Common myeloid progenitor, CD34-positive (primary cell): Measurements from ENCODE around the gene HINFP.

Source experiments
- CTCF ChIA-PET: fragments of 350-600 bp; sonication (Branson Sonifier 250); formaldehyde crosslinking; loops from one replicate; lab custom pipeline; 2021; ENCODE audit warnings: antibody characterized with exemption; lab: Charles Lee
- POLR2A ChIA-PET: fragments of 350-600 bp; sonication (Branson Sonifier 250); formaldehyde crosslinking; loops from one replicate; lab custom pipeline; 2021; ENCODE audit warnings: antibody characterized with exemption; lab: Charles Lee
- DNase-seq, 3 donors: peaks; one replicate each; pipeline versions ENCODE4 v3.0.0 to v3.0.0-alpha.2; 2013
- H3K27ac ChIP-seq, 2 experiments: 1 replicate in 1 of 2; 2 replicates in 1 of 2; pipeline ENCODE4 v1.7.0; 2013; ENCODE audit warnings: inconsistent platforms in 2 of 2, low read length in 2 of 2, mild to moderate bottlenecking in 2 of 2, low read depth in 1 of 2, moderate library complexity in 1 of 2; ENCODE audit not compliant: severe bottlenecking in 2 of 2, insufficient read depth in 1 of 2, poor library complexity in 1 of 2
- H3K27me3 ChIP-seq, 5 experiments: replicated peaks in 2 of 5; 1 replicate in 3 of 5; 2 replicates in 2 of 5; pipeline versions ENCODE4 v1.6.1 to v1.7.0; 2013; ENCODE audit warnings: low read length in 4 of 5, mild to moderate bottlenecking in 2 of 5, moderate library complexity in 2 of 5, inconsistent platforms in 1 of 5; ENCODE audit not compliant: insufficient read depth in 5 of 5, control insufficient read depth in 4 of 5
- H3K36me3 ChIP-seq, 4 experiments: 1 replicate in 2 of 4; 2 replicates in 2 of 4; pipeline versions ENCODE4 v1.6.1 to v1.7.0; 2013; ENCODE audit warnings: low read length in 3 of 4, control low read depth in 1 of 4, mild to moderate bottlenecking in 1 of 4; ENCODE audit not compliant: control insufficient read depth in 4 of 4, insufficient read depth in 4 of 4
- H3K4me1 ChIP-seq, 4 experiments: 1 replicate in 3 of 4; 2 replicates in 1 of 4; pipeline versions ENCODE4 v1.6.1 to v1.7.1; 2013; ENCODE audit warnings: low read length in 3 of 4, mild to moderate bottlenecking in 3 of 4, control low read depth in 1 of 4, inconsistent platforms in 1 of 4, moderate library complexity in 1 of 4; ENCODE audit not compliant: control insufficient read depth in 4 of 4, insufficient read depth in 4 of 4; ENCODE audit errors: control extremely low read depth in 1 of 4
- H3K4me3 ChIP-seq, 7 experiments: 1 replicate in 4 of 7; 2 replicates in 3 of 7; pipeline versions ENCODE4 v1.5.1 to v1.7.0; 2013; ENCODE audit warnings: mild to moderate bottlenecking in 7 of 7, low read length in 6 of 7, moderate library complexity in 6 of 7, inconsistent platforms in 2 of 7, low read depth in 2 of 7, control low read depth in 1 of 7; ENCODE audit not compliant: insufficient read depth in 4 of 7, control insufficient read depth in 1 of 7; ENCODE audit errors: extremely low read depth in 1 of 7
- H3K9me3 ChIP-seq, 5 experiments: 1 replicate in 4 of 5; 2 replicates in 1 of 5; pipeline versions ENCODE4 v1.6.1 to v1.7.1; 2013; ENCODE audit warnings: low read length in 4 of 5, mild to moderate bottlenecking in 2 of 5, inconsistent platforms in 1 of 5, low read depth in 1 of 5, moderate library complexity in 1 of 5; ENCODE audit not compliant: control insufficient read depth in 4 of 5, insufficient read depth in 2 of 5; ENCODE audit errors: control extremely low read depth in 1 of 5
- WGBS: methylation state at CpG from one replicate; pipeline ENCODE4 v1.1.5; 2013; ENCODE audit not compliant: insufficient coverage; 5-methylcytosine and 5-hydroxymethylcytosine counted together

HINFP gene

DNA sequence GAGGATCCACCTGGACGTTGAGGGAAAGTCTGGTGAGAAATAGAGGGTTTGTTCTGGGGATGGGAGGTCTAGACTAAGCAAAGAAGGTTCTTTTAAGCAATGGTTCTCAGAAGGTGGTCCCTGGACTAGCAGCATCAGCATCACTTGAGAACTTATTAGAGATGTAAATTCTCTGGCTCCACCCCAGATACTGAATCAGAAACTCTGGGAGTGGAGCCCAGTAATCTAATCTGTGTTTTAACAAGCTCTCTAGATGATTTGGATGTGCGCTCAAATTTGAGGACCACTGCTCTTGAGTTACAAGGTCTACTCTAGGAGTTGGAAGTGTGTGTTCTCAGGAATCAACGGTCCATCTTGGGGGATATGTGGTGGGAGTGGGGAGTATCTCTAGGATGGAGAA, 24.2 kb downstream of the HINFP start:
- no peak for DNase-seq
- Histone ChIP-seq H3K36me3 (no peaks in the 10 kb centered on the region), H3K27ac (no peak overlapping the region), H3K27me3 (peaks cover 0 to 44% (median 24%) of the 10 kb centered on the region in 5 experiments), H3K4me1 (peaks cover 0 to 18% (median 17%) of the 10 kb centered on the region in 4 experiments), H3K4me3 (no peak overlapping the region), H3K9me3 (no peaks in the 10 kb centered on the region)
- ChIA-PET POLR2A (interaction anchor here (0.7 to 1.3 kb wide), 3 partner anchors 17 to 58 kb away, joined by 3 to 4 read pairs (median 3); no protein-coding TSS in a partner anchor), CTCF (interaction anchor here (0.6 to 5.0 kb wide), 13 partner anchors 9 to 178 kb away, joined by 3 to 29 read pairs (median 4); no protein-coding TSS in a partner anchor)
- WGBS, result 63% methylated on average over 3 of the region's 3 CpGs

GRCh38 chr11:119147604-119148333, 26.4 kb downstream of the HINFP start:
- no CpG with 5 or more reads among the region's 6 CpGs for WGBS
- peak in 1 of 3 donors; percentile 33 for DNase-seq
- Histone ChIP-seq H3K27ac (no peak overlapping the region), H3K4me1 (peaks cover 0 to 18% (median 17%) of the 10 kb centered on the region in 4 experiments), H3K4me3 (no peak overlapping the region), H3K36me3 (no peaks in the 10 kb centered on the region), H3K9me3 (no peaks in the 10 kb centered on the region), H3K27me3 (peaks cover 0 to 54% (median 33%) of the 10 kb centered on the region in 5 experiments)
- ChIA-PET POLR2A (interaction anchor here (0.5 kb wide), 1 partner anchor 54 kb away, joined by 3 read pairs; no protein-coding TSS in a partner anchor), CTCF (interaction anchor here (0.8 to 3.0 kb wide), 3 partner anchors 21 to 49 kb away, joined by 3 to 9 read pairs (median 4); no protein-coding TSS in a partner anchor)

DNA sequence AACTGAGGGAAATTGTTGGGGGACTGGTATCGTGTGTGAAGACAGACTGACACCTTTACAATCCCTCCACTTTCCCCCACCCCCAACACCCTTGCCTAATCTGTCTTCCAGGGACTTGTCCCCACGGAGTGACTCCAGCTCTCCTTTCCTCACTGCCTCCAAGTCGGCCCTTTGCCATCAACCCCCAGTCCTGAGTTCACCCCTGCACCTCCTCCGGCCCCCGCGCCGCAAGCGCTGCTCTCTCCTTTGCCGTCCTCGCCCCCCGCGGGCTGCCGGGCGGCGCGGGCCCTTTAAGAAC, 27.3 kb downstream of the HINFP start:
- no peak overlapping the region for H3K27ac ChIP-seq
- H3K36me3 ChIP-seq, result no peaks in the 10 kb centered on the region
- H3K4me1 ChIP-seq, result peaks cover 0 to 18% (median 17%) of the 10 kb centered on the region in 4 experiments
- ChIA-PET POLR2A (no interaction called here), CTCF (interaction anchor here (1.5 kb wide), 1 partner anchor 48 kb away, joined by 4 read pairs; no protein-coding TSS in a partner anchor)
- WGBS, result 0% methylated on average over 8 of the region's 16 CpGs
- H3K4me3 ChIP-seq, result peak overlapping the region in 6 of 7 experiments; percentile 19 to 72 (median 59)
- no peaks in the 10 kb centered on the region for H3K9me3 ChIP-seq
- peaks cover 0 to 54% (median 33%) of the 10 kb centered on the region in 5 experiments for H3K27me3 ChIP-seq
- DNase-seq, result no peak

- Histone ChIP-seq H3K27ac (no peak within 1 kb of the TSS), H3K4me3 (peak within 1 kb of the TSS; percentile 2 to 72 (median 56)), H3K4me1 (peaks cover 0 to 18% (median 17%) of the 10 kb centered on the region in 4 experiments), H3K36me3 (no peaks in the 10 kb centered on the region), H3K27me3 (peaks cover 0 to 54% (median 33%) of the 10 kb centered on the region in 5 experiments), H3K9me3 (no peaks in the 10 kb centered on the region)
- ChIA-PET POLR2A (no interaction called here), CTCF (interaction anchor here (1.0 to 3.5 kb wide), 4 partner anchors 11 to 48 kb away, joined by 3 to 15 read pairs (median 7); no protein-coding TSS in a partner anchor)
- peak in 2 of 3 donors; percentile 34 to 50 for DNase-seq
- under 1% methylated on average over 47 of the region's 73 CpGs for WGBS
Measured at GRCh38 chr11:119149018-119149785, 27.8 kb downstream of the HINFP start, which contains the start of gene ABCG4. Gene ABCG4 (plus strand): TSS chr11:119149052. CDS start chr11:119149966, 914 bp downstream.

DNA sequence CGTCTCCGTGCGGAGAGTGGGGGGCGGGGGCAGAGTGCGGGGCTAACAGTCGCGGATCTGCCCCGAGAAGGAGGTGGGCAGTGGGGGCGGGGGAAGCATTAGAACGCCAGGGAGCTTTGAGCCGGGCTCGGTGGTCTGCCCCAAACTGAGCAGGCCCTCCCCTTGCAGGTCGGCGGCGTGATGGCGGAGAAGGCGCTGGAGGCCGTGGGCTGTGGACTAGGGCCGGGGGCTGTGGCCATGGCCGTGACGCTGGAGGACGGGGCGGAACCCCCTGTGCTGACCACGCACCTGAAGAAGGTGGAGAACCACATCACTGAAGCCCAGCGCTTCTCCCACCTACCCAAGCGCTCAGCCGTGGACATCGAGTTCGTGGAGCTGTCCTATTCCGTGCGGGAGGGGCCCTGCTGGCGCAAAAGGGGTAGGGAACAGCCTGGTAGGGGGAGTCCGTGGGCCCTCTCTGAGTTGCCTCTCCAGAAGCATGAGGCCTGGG, 28.5 kb downstream of the HINFP start:
- Histone ChIP-seq H3K4me1 (peaks cover 0 to 18% (median 16%) of the 10 kb centered on the region in 4 experiments), H3K36me3 (no peaks in the 10 kb centered on the region), H3K9me3 (no peaks in the 10 kb centered on the region), H3K27ac (no peak overlapping the region), H3K4me3 (peak overlapping the region in 4 of 7 experiments; percentile 11 to 72 (median 59)), H3K27me3 (peaks cover 0 to 54% (median 33%) of the 10 kb centered on the region in 5 experiments)
- CTCF ChIA-PET, result interaction anchor here (1.0 to 3.5 kb wide), 3 partner anchors 10 to 28 kb away, joined by 3 to 15 read pairs (median 10); no protein-coding TSS in a partner anchor
- DNase-seq, result no peak
- POLR2A ChIA-PET, result interaction anchor here (0.8 kb wide), 1 partner anchor 16 kb away, joined by 3 read pairs; no protein-coding TSS in a partner anchor
- WGBS, result 13% methylated on average over 19 of the region's 33 CpGs

DNA sequence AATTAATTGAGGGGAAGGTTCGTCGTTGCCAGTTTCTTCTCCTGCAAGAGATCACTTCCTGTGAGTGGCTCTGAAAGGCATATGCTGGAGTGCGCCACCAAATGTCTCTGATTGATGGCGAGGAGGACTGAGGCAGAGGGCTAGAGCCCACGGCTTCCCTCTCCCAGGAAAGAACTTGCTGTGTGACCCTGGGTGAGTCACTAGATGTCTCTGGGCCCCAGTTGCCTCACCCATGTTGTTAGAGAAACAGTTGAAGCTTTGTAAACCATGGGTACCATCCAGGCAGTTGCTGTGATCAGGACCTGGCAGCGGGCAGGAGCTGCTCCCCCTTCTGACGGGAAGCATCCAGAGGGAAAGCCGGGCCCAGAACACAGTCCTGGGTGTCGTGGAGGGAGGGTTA, 30.7 kb downstream of the HINFP start:
- Histone ChIP-seq H3K27ac (no peak overlapping the region), H3K36me3 (no peaks in the 10 kb centered on the region), H3K27me3 (peaks cover 0 to 50% (median 29%) of the 10 kb centered on the region in 5 experiments), H3K4me3 (no peak overlapping the region), H3K4me1 (peaks cover 0 to 18% (median 16%) of the 10 kb centered on the region in 4 experiments), H3K9me3 (no peaks in the 10 kb centered on the region)
- 77% methylated on average over 5 of the region's 9 CpGs for WGBS
- DNase-seq, result no peak
- ChIA-PET POLR2A (no interaction called here), CTCF (interaction anchor here (1.2 to 6.5 kb wide), 7 partner anchors 8 to 186 kb away, joined by 3 to 42 read pairs (median 6); no protein-coding TSS in a partner anchor)
